Stimulated activated naive CD4-positive, alpha-beta T cell treated with Interleukin-2 at 50 U/mL for 16 hours (primary cell): Measurements from ENCODE around the gene FBXW4.

Source experiments
- DNase-seq: peaks from one replicate; lab custom pipeline; 2025; lab: John Stamatoyannopoulos, UW

The FBXW4 gene

GRCh38 chr10:101580486-101581399 lies 114.2 kb downstream of the FBXW4 start:
- no peak for DNase-seq

GRCh38 chr10:101579516-101579870 lies 115.5 kb downstream of the FBXW4 start:
- no peak for DNase-seq

- DNase-seq: no peak
Observed at GRCh38 chr10:101578803-101579515, 116.0 kb downstream of the FBXW4 start.

- no peak for DNase-seq
Observed at GRCh38 chr10:101578192-101578591, 116.8 kb downstream of the FBXW4 start.

- DNase-seq: no peak
Observed at GRCh38 chr10:101577121-101577871, 117.7 kb downstream of the FBXW4 start.

GRCh38 chr10:101576211-101576863 lies 118.6 kb downstream of the FBXW4 start:
- no peak for DNase-seq

- no peak for DNase-seq
Observed at GRCh38 chr10:101575580-101576210, 119.3 kb downstream of the FBXW4 start.

GRCh38 chr10:101575091-101575490 lies 119.9 kb downstream of the FBXW4 start:
- DNase-seq: no peak

- DNase-seq: no peak
Observed at GRCh38 chr10:101573885-101574753, 120.9 kb downstream of the FBXW4 start.

- no peak for DNase-seq
Observed at GRCh38 chr10:101572785-101573184, 122.2 kb downstream of the FBXW4 start.

- no peak for DNase-seq
Observed at GRCh38 chr10:101572126-101572525, 122.8 kb downstream of the FBXW4 start.

- no peak for DNase-seq
Observed at GRCh38 chr10:101571271-101571925, 123.6 kb downstream of the FBXW4 start.

- no peak for DNase-seq
Observed at GRCh38 chr10:101570428-101571270, 124.3 kb downstream of the FBXW4 start.

- DNase-seq: peak; percentile 73
Observed at GRCh38 chr10:101569622-101570427, 125.1 kb downstream of the FBXW4 start.

GRCh38 chr10:101569323-101569621 lies 125.7 kb downstream of the FBXW4 start:
- no peak for DNase-seq

GRCh38 chr10:101568054-101568745 lies 126.8 kb downstream of the FBXW4 start:
- DNase-seq: no peak

GRCh38 chr10:101567165-101568006 lies 127.6 kb downstream of the FBXW4 start:
- no peak for DNase-seq
